CD4-positive, CD25-positive, alpha-beta regulatory T cell (primary cell): ENCODE results near the gene NYAP1. TPM values are rescaled to one million over a fixed set of nuclear protein-coding genes. Genes with fewer than 3 reads are reported as not detected.
"Not testable (repeated sequence)": the region's sequence is repeated elsewhere in the genome, so short reads cannot be mapped to it uniquely, and the experiment has no call there.

Source experiments
- ATAC-seq, 2 donors: fragments of 150-1000 bp; cut with Tn5 transposase; one replicate each; pipeline ENCODE4 v1.10.0; 2021; ENCODE audit warnings: low read depth in 2 of 2, moderate number of reproducible peaks in 2 of 2, moderate library complexity in 1 of 2
- DNase-seq, 3 donors: peaks; one replicate each; pipeline versions ENCODE4 v3.0.0 to v3.0.0-alpha.2; 2012 to 2022; ENCODE audit warnings: mixed read lengths in 1 of 3
- H3K27ac ChIP-seq: one replicate; pipeline ENCODE4 v1.7.0; 2013; ENCODE audit warnings: mild to moderate bottlenecking, low read length; ENCODE audit not compliant: insufficient read depth, poor library complexity, severe bottlenecking
- H3K27me3 ChIP-seq: one replicate; pipeline ENCODE4 v1.7.0; 2013; ENCODE audit warnings: low read length; ENCODE audit not compliant: control insufficient read depth, insufficient read depth
- H3K36me3 ChIP-seq: one replicate; pipeline ENCODE4 v1.7.0; 2013; ENCODE audit warnings: mild to moderate bottlenecking, low read length, moderate library complexity; ENCODE audit not compliant: control insufficient read depth, insufficient read depth
- H3K4me1 ChIP-seq: 2 replicates; pipeline ENCODE4 v1.7.0; 2013; ENCODE audit warnings: mild to moderate bottlenecking, low read length; ENCODE audit not compliant: insufficient read depth, control insufficient read depth, poor library complexity, severe bottlenecking
- H3K4me3 ChIP-seq: one replicate; pipeline ENCODE4 v1.7.0; 2013; ENCODE audit warnings: low read depth, mild to moderate bottlenecking, low read length, moderate library complexity
- H3K9me3 ChIP-seq, 2 experiments: 1 replicate in 1 of 2; 2 replicates in 1 of 2; pipeline ENCODE4 v1.7.0; 2013; ENCODE audit warnings: low read length in 2 of 2, mild to moderate bottlenecking in 1 of 2, moderate library complexity in 1 of 2; ENCODE audit not compliant: control insufficient read depth in 2 of 2
- H3K27ac Mint-ChIP-seq, 3 donors: one replicate each; pipeline ENCODE4 v1.8.0; 2020 to 2022; ENCODE audit warnings: mild to moderate bottlenecking in 3 of 3, mixed read lengths in 3 of 3, moderate library complexity in 2 of 3
- H3K27me3 Mint-ChIP-seq: one replicate; pipeline ENCODE4 v1.8.0; 2022; ENCODE audit warnings: mild to moderate bottlenecking, mixed read lengths
- H3K36me3 Mint-ChIP-seq: one replicate; pipeline ENCODE4 v1.8.0; 2020; ENCODE audit warnings: mixed read lengths
- H3K4me1 Mint-ChIP-seq, 4 donors: one replicate each; pipeline ENCODE4 v1.8.0; 2020 to 2022; ENCODE audit warnings: mixed read lengths in 4 of 4, mild to moderate bottlenecking in 1 of 4
- H3K4me3 Mint-ChIP-seq, 4 donors: one replicate each; pipeline ENCODE4 v1.8.0; 2020 to 2022; ENCODE audit warnings: mild to moderate bottlenecking in 4 of 4, mixed read lengths in 4 of 4, moderate library complexity in 3 of 4
- H3K9me3 Mint-ChIP-seq, 7 donors: one replicate each; pipeline ENCODE4 v1.8.0; 2020 to 2022; ENCODE audit warnings: mixed read lengths in 7 of 7, mild to moderate bottlenecking in 3 of 7, moderate library complexity in 2 of 7
- polyA plus RNA-seq, 4 donors: library from polyadenylated mRNA; unstranded; fragments of 300-500 nt; fragmentation: Illumina TruSeq; gene quantifications; one replicate each; pipeline ENCODE4 v1.2.3, GENCODE V29; 2021
- total RNA-seq: library from RNA; stranded (reverse); gene quantifications from one replicate; pipeline ENCODE4 v1.2.3, GENCODE V29; 2022

The NYAP1 gene
- total and polyA plus RNA-seq, 5 donors from 2014 or later: 0.89 TPM; not detected in 4

GRCh38 chr7:100439244-100439643 is 44.5 kb upstream of the NYAP1 start:
- DNase-seq, ATAC-seq, H3K36me3 ChIP-seq, H3K27ac Mint-ChIP-seq, H3K36me3 Mint-ChIP-seq, H3K4me3 ChIP-seq, H3K4me3 Mint-ChIP-seq, H3K27ac ChIP-seq, H3K9me3 Mint-ChIP-seq, H3K9me3 ChIP-seq, H3K27me3 Mint-ChIP-seq, H3K27me3 ChIP-seq: not testable (repeated sequence)
- H3K4me1 ChIP-seq: peaks cover 23% of the 10 kb centered on the region
- peaks cover 0 to 21% (median 12%) of the 10 kb centered on the region in 4 donors for H3K4me1 Mint-ChIP-seq

- H3K4me1 ChIP-seq: peaks cover 3% of the 10 kb centered on the region
- Mint-ChIP-seq H3K36me3 (no peaks in the 10 kb centered on the region), H3K27me3 (no peaks in the 10 kb centered on the region), H3K4me1 (peaks cover 0 to 16% (median 4%) of the 10 kb centered on the region in 4 donors), H3K4me3 (peak overlapping the region in 1 of 4 donors; percentile 15), H3K27ac (peak overlapping the region in 1 of 3 donors; percentile 26), H3K9me3 (no peaks in the 10 kb centered on the region)
- H3K36me3 ChIP-seq: no peaks in the 10 kb centered on the region
- ATAC-seq (no peak), DNase-seq (no peak)
- no peaks in the 10 kb centered on the region for H3K9me3 ChIP-seq
- no peaks in the 10 kb centered on the region for H3K27me3 ChIP-seq
- H3K4me3 ChIP-seq: no peak overlapping the region
- no peak overlapping the region for H3K27ac ChIP-seq
Measured at GRCh38 chr7:100441641-100442535, 41.8 kb upstream of the NYAP1 start.

GRCh38 chr7:100443096-100443840 is 40.5 kb upstream of the NYAP1 start:
- Histone ChIP-seq H3K27me3 (no peaks in the 10 kb centered on the region), H3K4me3 (no peak overlapping the region), H3K27ac (no peak overlapping the region), H3K36me3 (no peaks in the 10 kb centered on the region), H3K4me1 (no peaks in the 10 kb centered on the region), H3K9me3 (no peaks in the 10 kb centered on the region)
- H3K4me1 Mint-ChIP-seq: peaks cover 0 to 16% (median 3%) of the 10 kb centered on the region in 4 donors
- no peaks in the 10 kb centered on the region for H3K27me3 Mint-ChIP-seq
- no peak overlapping the region for H3K4me3 Mint-ChIP-seq
- H3K36me3 Mint-ChIP-seq: no peaks in the 10 kb centered on the region
- H3K27ac Mint-ChIP-seq: peak overlapping the region in 2 of 3 donors; percentile 36 to 79
- H3K9me3 Mint-ChIP-seq: no peaks in the 10 kb centered on the region
- ATAC-seq (no peak), DNase-seq (no peak)

- Histone ChIP-seq H3K4me1 (no peaks in the 10 kb centered on the region), H3K27ac (no peak overlapping the region), H3K36me3 (no peaks in the 10 kb centered on the region), H3K9me3 (no peaks in the 10 kb centered on the region), H3K4me3 (no peak overlapping the region), H3K27me3 (no peaks in the 10 kb centered on the region)
- H3K27me3 Mint-ChIP-seq: no peaks in the 10 kb centered on the region
- DNase-seq: peak in 1 of 3 donors; percentile 64
- H3K4me1 Mint-ChIP-seq: peaks cover 0 to 16% (median 3%) of the 10 kb centered on the region in 4 donors
- H3K9me3 Mint-ChIP-seq: no peaks in the 10 kb centered on the region
- H3K4me3 Mint-ChIP-seq: no peak overlapping the region
- peak overlapping the region in 2 of 3 donors; percentile 23 to 86 for H3K27ac Mint-ChIP-seq
- no peaks in the 10 kb centered on the region for H3K36me3 Mint-ChIP-seq
- peak; percentile 38 to 41 for ATAC-seq
Measured at GRCh38 chr7:100444311-100445278, 39.1 kb upstream of the NYAP1 start.

GRCh38 chr7:100446040-100446439 is 37.7 kb upstream of the NYAP1 start:
- Histone ChIP-seq H3K4me3 (no peak overlapping the region), H3K36me3 (no peaks in the 10 kb centered on the region), H3K27ac (no peak overlapping the region), H3K4me1 (peaks cover 7% of the 10 kb centered on the region), H3K9me3 (no peaks in the 10 kb centered on the region), H3K27me3 (no peaks in the 10 kb centered on the region)
- Mint-ChIP-seq H3K36me3 (no peaks in the 10 kb centered on the region), H3K4me3 (no peak overlapping the region), H3K27ac (peak overlapping the region in 1 of 3 donors; percentile 67), H3K27me3 (no peaks in the 10 kb centered on the region), H3K9me3 (no peaks in the 10 kb centered on the region), H3K4me1 (peaks cover 0 to 23% (median 5%) of the 10 kb centered on the region in 4 donors)
- no peak for ATAC-seq
- no peak for DNase-seq

- ATAC-seq, H3K9me3 ChIP-seq, H3K36me3 Mint-ChIP-seq, DNase-seq, H3K9me3 Mint-ChIP-seq, H3K4me3 ChIP-seq, H3K27me3 Mint-ChIP-seq, H3K27ac ChIP-seq, H3K4me1 ChIP-seq, H3K27me3 ChIP-seq, H3K27ac Mint-ChIP-seq, H3K4me3 Mint-ChIP-seq, H3K36me3 ChIP-seq: not testable (repeated sequence)
- peaks cover 0 to 23% (median 5%) of the 10 kb centered on the region in 4 donors for H3K4me1 Mint-ChIP-seq
Measured at GRCh38 chr7:100447363-100447762, 36.4 kb upstream of the NYAP1 start.

GRCh38 chr7:100449190-100449795 is 34.4 kb upstream of the NYAP1 start:
- Histone ChIP-seq H3K27ac (no peak overlapping the region), H3K4me3 (no peak overlapping the region), H3K36me3 (no peaks in the 10 kb centered on the region), H3K27me3 (no peaks in the 10 kb centered on the region), H3K9me3 (no peaks in the 10 kb centered on the region), H3K4me1 (peaks cover 7% of the 10 kb centered on the region)
- Mint-ChIP-seq H3K27ac (no peak overlapping the region), H3K9me3 (no peaks in the 10 kb centered on the region), H3K4me3 (no peak overlapping the region), H3K36me3 (no peaks in the 10 kb centered on the region), H3K27me3 (no peaks in the 10 kb centered on the region), H3K4me1 (peaks cover 0 to 19% (median 5%) of the 10 kb centered on the region in 4 donors)
- no peak for ATAC-seq
- no peak for DNase-seq
